Measurements from ENCODE around the gene DNAJC22. TPM values are rescaled to one million over a fixed set of nuclear protein-coding genes. Genes with fewer than 3 reads are reported as not detected.

DNAJC22 gene
- total and polyA plus RNA-seq, 2 of the 13 experiments (the other 11 are each of a cell fraction or from before 2014, with no cell fraction given): 25.2 to 31.7 TPM

DNA sequence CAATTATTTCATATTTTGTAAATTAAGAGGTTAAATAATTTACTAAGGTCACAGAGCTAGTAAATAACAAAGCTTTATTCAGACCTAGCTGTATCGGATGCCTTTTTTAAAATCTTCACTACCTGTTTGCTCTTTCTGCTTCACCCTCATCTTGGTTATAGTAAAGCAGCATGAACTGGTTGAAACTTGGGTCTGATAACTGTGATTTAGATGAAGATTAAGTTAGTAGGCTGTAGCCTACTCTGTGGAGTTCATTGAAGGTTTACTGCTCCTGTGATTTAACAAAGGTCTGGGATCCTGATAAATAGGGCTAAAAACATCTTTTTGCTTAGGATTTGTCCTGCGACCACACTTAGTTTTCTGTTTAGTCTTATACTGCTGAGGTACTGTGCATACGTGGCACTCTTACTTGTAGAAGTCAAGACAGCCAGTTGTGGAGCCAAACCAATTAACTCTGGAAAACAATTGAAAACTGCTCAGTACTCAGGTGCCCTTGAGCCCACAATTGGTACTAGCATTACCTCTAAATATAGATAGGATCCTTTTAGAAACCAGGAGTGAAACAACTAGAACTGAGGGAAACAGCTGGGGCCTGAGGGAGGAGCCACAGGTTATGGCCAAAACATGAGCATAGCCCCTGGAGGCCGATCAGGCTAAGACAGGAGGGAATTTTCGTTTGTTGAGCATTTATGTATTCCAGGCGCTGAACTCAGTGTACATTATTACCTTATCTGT, 22.9 kb downstream of the DNAJC22 start:
- Histone ChIP-seq H3K27me3 (ENCODE audit: control insufficient read depth in 1 of 2, insufficient read depth in 2 of 2, low read length in 2 of 2) (no peaks in the 10 kb centered on the region; a peak in 1 of 5 replicates), H3K9ac (ENCODE audit: insufficient read depth, low read depth, low read length) (peak overlapping the region; percentile 89), H3K4me1 (ENCODE audit: insufficient read depth, low read length) (peaks cover 71% of the 10 kb centered on the region), H2AFZ (ENCODE audit: low read length) (no peak overlapping the region), H3K4me2 (ENCODE audit: low read depth, low read length) (peak overlapping the region; percentile 81), H3K79me2 (ENCODE audit: insufficient read depth, low read length) (peaks cover 63% of the 10 kb centered on the region), H4K20me1 (ENCODE audit: insufficient read depth, low read length) (peaks cover 3% of the 10 kb centered on the region; the same call in 1 of the 2 replicates), H3K36me3 (replicated peaks in 1 of 2; ENCODE audit: control insufficient read depth in 1 of 2, insufficient read depth in 2 of 2, low read length in 2 of 2) (peaks cover 0 to 1% of the 10 kb centered on the region in 2 experiments; a peak in 2 of 5 replicates), H3K27ac (ENCODE audit: extremely low read length, insufficient read depth, low read length) (peak overlapping the region; percentile 35), H3K9me3 (ENCODE audit: low read length) (no peaks in the 10 kb centered on the region), H3K4me3 (replicated peaks in 1 of 3; ENCODE audit: insufficient read depth in 1 of 3, low read depth in 2 of 3, low read length in 3 of 3) (peak overlapping the region; percentile 4 to 45 (median 7); a peak in 4 of 6 replicates)
- in situ Hi-C loops (cut with HindIII; ENCODE audit: extremely low pct_ligation_motif_present, low pct_unique_long_range_greater_than_20kb) (loop anchor here (5.0 kb wide), 1 partner anchor 128 kb away; no protein-coding TSS in a partner anchor), intact Hi-C loops (cut with micrococcal nuclease; ENCODE audit: unreplicated experiment) (loop anchor here (10.0 kb wide), 1 partner anchor 55 kb away; no protein-coding TSS in a partner anchor)
- peak; percentile 45 for ATAC-seq
- BruUV-seq (replicated peaks): no TSS peak
- no peak for FAIRE-seq
- POLR2A ChIA-PET: no interaction called here
- DNase-seq (ENCODE audit: low spot score): peak; percentile 41
- 52% methylated on average over 6 of the region's 6 CpGs for WGBS (ENCODE audit: low lambda C conversion rate)
- CTCF ChIA-PET (ENCODE audit: low intra/inter-chr PET ratio, low total read pairs): no interaction called here
- TF ChIP-seq ZNF746 (CRISPR knock-in tag; IDR thresholded peaks at IDR 0.05) (no peak), NBN (conservative IDR thresholded peaks at IDR 0.05) (no peak), DRAP1 (CRISPR knock-in tag; IDR thresholded peaks at IDR 0.05) (no peak), NONO (IDR thresholded peaks at IDR 0.05) (no peak), NONO (CRISPR knock-in tag; conservative IDR thresholded peaks at IDR 0.05) (no peak), PCBP1 (IDR thresholded peaks at IDR 0.05; ENCODE audit: borderline replicate concordance, low read depth, low read length) (no peak), PTBP1 (IDR thresholded peaks at IDR 0.05; ENCODE audit: low read depth, low read length, poor library complexity, severe bottlenecking) (no peak), TSC22D2 (CRISPR knock-in tag; IDR thresholded peaks at IDR 0.05; ENCODE audit: borderline replicate concordance) (no peak), ZNF75D (CRISPR knock-in tag; IDR thresholded peaks at IDR 0.05; ENCODE audit: borderline replicate concordance) (no peak), SRF (IDR thresholded peaks at IDR 0.05; ENCODE audit: low read depth, low read length) (no peak), CTCF (CRISPR knock-in tag; IDR thresholded peaks at IDR 0.05) (0 out of 2 replicates have a peak, but pooled peaks have one; percentile 18), ZNF12 (CRISPR knock-in tag; IDR thresholded peaks at IDR 0.05) (no peak), SAP130 (CRISPR knock-in tag; IDR thresholded peaks at IDR 0.05; ENCODE audit: low read depth) (peak; percentile 28; the same call in 1 of the 2 replicates), ZNF644 (CRISPR knock-in tag; IDR thresholded peaks at IDR 0.05; ENCODE audit: low read depth) (no peak), DR1 (CRISPR knock-in tag; IDR thresholded peaks at IDR 0.05) (no peak), FOXM1 (CRISPR knock-in tag; IDR thresholded peaks at IDR 0.05) (no peak), SMARCC2 (IDR thresholded peaks at IDR 0.05) (no peak), ARNT2 (CRISPR knock-in tag; IDR thresholded peaks at IDR 0.05; ENCODE audit: low read depth) (no peak), SMYD3 (CRISPR knock-in tag; IDR thresholded peaks at IDR 0.05) (0 out of 2 replicates have a peak, but pooled peaks have one; percentile 30), TMF1 (CRISPR knock-in tag; IDR thresholded peaks at IDR 0.05; ENCODE audit: low read depth) (no peak), TAF15 (IDR thresholded peaks at IDR 0.05; ENCODE audit: low read depth, low read length, poor library complexity, severe bottlenecking) (no peak), IRF2 (CRISPR knock-in tag; IDR thresholded peaks at IDR 0.05) (no peak)
- TF ChIP-seq, protein P1, sequence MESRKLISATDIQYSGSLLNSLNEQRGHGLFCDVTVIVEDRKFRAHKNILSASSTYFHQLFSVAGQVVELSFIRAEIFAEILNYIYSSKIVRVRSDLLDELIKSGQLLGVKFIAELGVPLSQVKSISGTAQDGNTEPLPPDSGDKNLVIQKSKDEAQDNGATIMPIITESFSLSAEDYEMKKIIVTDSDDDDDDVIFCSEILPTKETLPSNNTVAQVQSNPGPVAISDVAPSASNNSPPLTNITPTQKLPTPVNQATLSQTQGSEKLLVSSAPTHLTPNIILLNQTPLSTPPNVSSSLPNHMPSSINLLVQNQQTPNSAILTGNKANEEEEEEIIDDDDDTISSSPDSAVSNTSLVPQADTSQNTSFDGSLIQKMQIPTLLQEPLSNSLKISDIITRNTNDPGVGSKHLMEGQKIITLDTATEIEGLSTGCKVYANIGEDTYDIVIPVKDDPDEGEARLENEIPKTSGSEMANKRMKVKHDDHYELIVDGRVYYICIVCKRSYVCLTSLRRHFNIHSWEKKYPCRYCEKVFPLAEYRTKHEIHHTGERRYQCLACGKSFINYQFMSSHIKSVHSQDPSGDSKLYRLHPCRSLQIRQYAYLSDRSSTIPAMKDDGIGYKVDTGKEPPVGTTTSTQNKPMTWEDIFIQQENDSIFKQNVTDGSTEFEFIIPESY (CRISPR knock-in tag; IDR thresholded peaks at IDR 0.05): no peak
